Pulmonary artery endothelial cell (primary cell): Measurements from ENCODE around the gene NAXD. TPM values are rescaled to one million over a fixed set of nuclear protein-coding genes. Genes with fewer than 3 reads are reported as not detected.
"Not testable (repeated sequence)": the region's sequence is repeated elsewhere in the genome, so short reads cannot be mapped to it uniquely, and the experiment has no call there.

ENCODE experiments used
- DNase-seq: peaks from one replicate; pipeline ENCODE4 v3.0.0-alpha.2; 2011; ENCODE audit warnings: low read depth, low spot score
- total RNA-seq: library from RNA; depleted of rRNA; stranded (reverse); fragments of >200 nt; gene quantifications from 2 replicates; pipeline ENCODE4 v1.2.3, GENCODE V29; 2014

NAXD gene
- total RNA-seq, 1 donor from 2014 or later, result 15.6 TPM

- DNase-seq, result no peak
Observed at GRCh38 chr13:110627761-110628476, 12.6 kb downstream of the NAXD start.

GRCh38 chr13:110628477-110628793, 13.1 kb downstream of the NAXD start:
- DNase-seq, result no peak

- no peak for DNase-seq
Observed at GRCh38 chr13:110628952-110629701, 13.8 kb downstream of the NAXD start.

GRCh38 chr13:110629735-110630134, 14.4 kb downstream of the NAXD start:
- no peak for DNase-seq

- no peak for DNase-seq
Observed at GRCh38 chr13:110630566-110631119, 15.3 kb downstream of the NAXD start.

GRCh38 chr13:110632255-110632654, 16.9 kb downstream of the NAXD start:
- DNase-seq, result not testable (repeated sequence)

GRCh38 chr13:110633776-110634175, 18.4 kb downstream of the NAXD start:
- DNase-seq, result no peak

- DNase-seq, result no peak
Observed at GRCh38 chr13:110634558-110634957, 19.2 kb downstream of the NAXD start.

GRCh38 chr13:110635405-110636002, 20.2 kb downstream of the NAXD start:
- DNase-seq, result no peak

GRCh38 chr13:110636053-110636475, 20.7 kb downstream of the NAXD start:
- DNase-seq, result no peak

- DNase-seq, result no peak
Observed at GRCh38 chr13:110636701-110637201, 21.4 kb downstream of the NAXD start.

GRCh38 chr13:110637275-110637674, 21.9 kb downstream of the NAXD start:
- DNase-seq, result no peak

- no peak for DNase-seq
Observed at GRCh38 chr13:110637747-110638146, 22.4 kb downstream of the NAXD start.

- no peak for DNase-seq
Observed at GRCh38 chr13:110638257-110638656, 22.9 kb downstream of the NAXD start.

- no peak for DNase-seq
Observed at GRCh38 chr13:110638814-110639806, 23.8 kb downstream of the NAXD start.

- DNase-seq, result no peak
Observed at GRCh38 chr13:110639935-110640334, 24.6 kb downstream of the NAXD start.

- DNase-seq, result no peak
Observed at GRCh38 chr13:110640591-110641029, 25.3 kb downstream of the NAXD start.

GRCh38 chr13:110641055-110642015, 26.0 kb downstream of the NAXD start:
- no peak for DNase-seq

GRCh38 chr13:110642291-110642981, 27.1 kb downstream of the NAXD start:
- DNase-seq, result no peak
